ENCODE data around the gene SLC16A13.
A peak's percentile ranks its signal among the peaks of the same experiment; 100 is the strongest.
"Not testable (repeated sequence)": the region's sequence is repeated elsewhere in the genome, so short reads cannot be mapped to it uniquely, and the experiment has no call there.

Gene SLC16A13

GRCh38 chr17:7035591-7036368 is at the start of gene SLC16A13:
Gene SLC16A13 (plus strand): TSS chr17:7036015. CDS start chr17:7036383, 368 bp downstream.
- in situ Hi-C loops (cut with MboI; ENCODE audit: low sequenced_read_pairs, unreplicated experiment), result loop anchor here (25.0 kb wide), 1 partner anchor 252 kb away; the partner anchor contains the start of genes SLC2A4 and YBX2
- TF ChIP-seq CTCF (IDR thresholded peaks at IDR 0.05; ENCODE audit: borderline replicate concordance, control extremely low read depth, extremely low read depth, insufficient read depth, missing control alignments), result no peak

GRCh38 chr17:6986676-6987075 is 49.1 kb upstream of the SLC16A13 start:
- DNase-seq (ENCODE audit: low spot score), result no peak
- no peak for TF ChIP-seq CTCF (IDR thresholded peaks at IDR 0.05; ENCODE audit: borderline replicate concordance, control extremely low read depth, extremely low read depth, insufficient read depth, missing control alignments)
- in situ Hi-C loops (cut with MboI; ENCODE audit: low sequenced_read_pairs, unreplicated experiment), result no loop called here

More at GRCh38 chr17:7035591-7036368, at the start of gene SLC16A13:
- peak; percentile 99 for DNase-seq (ENCODE audit: low spot score)

- no peak for TF ChIP-seq CTCF (IDR thresholded peaks at IDR 0.05; ENCODE audit: borderline replicate concordance, control extremely low read depth, extremely low read depth, insufficient read depth, missing control alignments)
- in situ Hi-C loops (cut with MboI; ENCODE audit: low sequenced_read_pairs, unreplicated experiment), result no loop called here
- no peak for DNase-seq (ENCODE audit: low spot score)
These were observed 46.0 kb upstream of the SLC16A13 start for GRCh38 chr17:6989779-6990178.

GRCh38 chr17:6993613-6994056 is 42.2 kb upstream of the SLC16A13 start:
- in situ Hi-C loops (cut with MboI; ENCODE audit: low sequenced_read_pairs, unreplicated experiment), result not testable (repeated sequence)

GRCh38 chr17:6994118-6994598 is 41.7 kb upstream of the SLC16A13 start:
- in situ Hi-C loops (cut with MboI; ENCODE audit: low sequenced_read_pairs, unreplicated experiment), result no loop called here
- no peak for TF ChIP-seq CTCF (IDR thresholded peaks at IDR 0.05; ENCODE audit: borderline replicate concordance, control extremely low read depth, extremely low read depth, insufficient read depth, missing control alignments)
- no peak for DNase-seq (ENCODE audit: low spot score)

More at GRCh38 chr17:6993613-6994056, 42.2 kb upstream of the SLC16A13 start:
- not testable (repeated sequence) for DNase-seq (ENCODE audit: low spot score)

- in situ Hi-C loops (cut with MboI; ENCODE audit: low sequenced_read_pairs, unreplicated experiment), result no loop called here
- no peak for DNase-seq (ENCODE audit: low spot score)
- TF ChIP-seq CTCF (IDR thresholded peaks at IDR 0.05; ENCODE audit: borderline replicate concordance, control extremely low read depth, extremely low read depth, insufficient read depth, missing control alignments), result no peak
These were observed 41.1 kb upstream of the SLC16A13 start for GRCh38 chr17:6994666-6995256.

All from GM13976 (cell line).